Colonic mucosa (tissue), 4 donors: Measurements from ENCODE around the gene TMEM114. TPM values are rescaled to one million over a fixed set of nuclear protein-coding genes. Genes with fewer than 3 reads are reported as not detected.

Experiments used
- DNase-seq: peaks from one replicate; pipeline ENCODE4 v3.0.0-alpha.2; 2020
- H3K27ac ChIP-seq: fragments of 200-600 bp; one replicate; pipeline ENCODE4 v1.8.0; 2021
- H3K27me3 ChIP-seq: fragments of 200-600 bp; one replicate; pipeline ENCODE4 v1.8.0; 2021
- H3K36me3 ChIP-seq: fragments of 200-600 bp; one replicate; pipeline ENCODE4 v1.8.0; 2021
- H3K4me1 ChIP-seq: fragments of 200-600 bp; one replicate; pipeline ENCODE4 v1.8.0; 2021; ENCODE audit warnings: mild to moderate bottlenecking
- H3K4me3 ChIP-seq: fragments of 200-600 bp; one replicate; pipeline ENCODE4 v1.8.0; 2021
- H3K9ac ChIP-seq, 2 donors: one replicate each; pipeline ENCODE4 v1.7.0; 2013; ENCODE audit warnings: control low read depth in 2 of 2, low read depth in 2 of 2, low read length in 2 of 2
- H3K9me3 ChIP-seq: fragments of 200-600 bp; one replicate; pipeline ENCODE4 v1.8.0; 2021
- CTCF ChIP-seq: fragments of 200-600 bp; IDR thresholded peaks from one replicate; pipeline ENCODE4 v1.8.0; 2022; ENCODE audit warnings: antibody characterized with exemption, mild to moderate bottlenecking
- intact Hi-C: fragments of 100-400 bp; cut with DNase I; formaldehyde crosslinking; loops from one replicate; pipeline ENCODE4 v1.14.1; 2022
- total RNA-seq, 2 donors: library from RNA; stranded (reverse); fragmentation: NEBNext Ultra II Directional in 1 of 2; extraction: Animal tissue kit (Norgen Biotek cat#: 25700) in 1 of 2; gene quantifications; one replicate each; pipeline ENCODE4 v1.2.1, GENCODE V29; 2021
- donor health status: healthy.
- donor health status: DM: no; HTN: no; CAD: no.
- donor health status: DM: no; HTN: no; CAD: no.

The TMEM114 gene
- total RNA-seq, 2 donors from 2014 or later = not detected

- Histone ChIP-seq H3K27me3 (no peaks in the 10 kb centered on the region), H3K9ac (no peak overlapping the region), H3K4me3 (no peak overlapping the region), H3K27ac (no peak overlapping the region), H3K4me1 (no peaks in the 10 kb centered on the region), H3K36me3 (no peaks in the 10 kb centered on the region), H3K9me3 (no peaks in the 10 kb centered on the region)
- DNase-seq = no peak
- TF ChIP-seq CTCF = no peak
- intact Hi-C loops = loop anchor here (10.0 kb wide), 1 partner anchor 307 kb away; no protein-coding TSS in a partner anchor
These were observed 38.7 kb downstream of the TMEM114 start for GRCh38 chr16:8551388-8552332.

GRCh38 chr16:8550728-8551387, 39.5 kb downstream of the TMEM114 start:
- H3K27me3 ChIP-seq = no peaks in the 10 kb centered on the region

DNA sequence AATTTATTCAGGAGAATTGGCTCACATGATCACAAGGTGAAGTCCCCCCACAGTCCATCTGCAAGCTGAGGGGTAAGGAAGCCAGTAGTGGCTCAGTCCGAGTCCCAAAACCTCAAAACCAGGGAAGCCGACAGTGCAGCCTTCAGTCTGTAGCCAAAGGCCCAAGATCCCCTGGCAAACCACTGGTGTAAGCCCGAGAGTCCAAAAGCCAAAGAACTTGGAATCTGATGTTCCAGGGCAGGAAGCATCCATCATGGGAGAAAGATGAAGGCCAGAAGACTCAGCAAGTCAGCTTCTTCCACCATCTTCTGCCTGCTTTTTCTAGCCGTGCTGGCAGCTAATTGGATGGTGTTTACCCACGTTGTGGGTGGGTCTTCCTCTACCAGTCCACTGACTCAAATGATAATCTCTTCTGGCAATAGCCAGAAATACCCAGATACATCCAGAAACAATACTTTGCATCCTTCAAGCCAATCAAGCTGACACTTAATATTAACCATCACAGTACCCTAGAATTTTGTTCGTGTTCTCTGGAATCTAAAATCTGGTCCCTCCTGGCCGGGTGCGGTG, 40.4 kb downstream of the TMEM114 start:
- Histone ChIP-seq H3K9me3 (no peaks in the 10 kb centered on the region), H3K36me3 (no peaks in the 10 kb centered on the region), H3K27ac (no peak overlapping the region), H3K9ac (no peak overlapping the region), H3K4me1 (no peaks in the 10 kb centered on the region), H3K27me3 (no peaks in the 10 kb centered on the region), H3K4me3 (no peak overlapping the region)
- intact Hi-C loops = loop anchor here (10.0 kb wide), 1 partner anchor 305 kb away; no protein-coding TSS in a partner anchor
- no peak for TF ChIP-seq CTCF
- DNase-seq = no peak

More at GRCh38 chr16:8550728-8551387, 39.5 kb downstream of the TMEM114 start:
- H3K36me3 ChIP-seq = no peaks in the 10 kb centered on the region
- no peaks in the 10 kb centered on the region for H3K4me1 ChIP-seq
- no peak overlapping the region for H3K27ac ChIP-seq
- H3K9me3 ChIP-seq = no peaks in the 10 kb centered on the region
- no peak for DNase-seq
- TF ChIP-seq CTCF = no peak
- no peak overlapping the region for H3K9ac ChIP-seq
- H3K4me3 ChIP-seq = no peak overlapping the region
- intact Hi-C loops = loop anchor here (10.0 kb wide), 1 partner anchor 306 kb away; no protein-coding TSS in a partner anchor

- Histone ChIP-seq H3K27me3 (no peaks in the 10 kb centered on the region), H3K36me3 (no peaks in the 10 kb centered on the region), H3K9ac (peak overlapping the region in 1 of 2 donors; percentile 67), H3K4me1 (no peaks in the 10 kb centered on the region), H3K9me3 (no peaks in the 10 kb centered on the region), H3K27ac (peak overlapping the region; percentile 22), H3K4me3 (no peak overlapping the region)
- TF ChIP-seq CTCF = no peak
- DNase-seq = peak; percentile 59
- intact Hi-C loops = no loop called here
These were observed 42.1 kb downstream of the TMEM114 start for GRCh38 chr16:8548166-8548565.

DNA sequence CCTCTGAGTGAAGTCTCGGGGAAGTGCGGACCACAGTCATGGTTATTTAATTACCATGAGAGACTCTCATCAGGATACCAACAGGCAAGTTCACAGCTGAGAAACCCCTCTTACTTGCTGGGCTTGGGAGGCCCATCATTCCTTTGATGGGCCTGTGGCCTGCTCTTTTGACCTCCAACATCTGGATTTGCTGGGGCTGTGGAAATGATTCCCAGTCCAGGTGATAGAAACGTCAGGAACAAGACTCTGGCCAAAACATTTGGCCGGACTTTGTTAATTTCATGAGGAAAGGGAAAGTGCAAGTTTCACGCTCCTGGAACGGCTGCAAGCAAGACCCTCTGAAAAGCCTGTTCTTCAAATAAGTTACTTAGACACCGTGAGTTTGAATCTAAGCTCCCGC, 42.5 kb downstream of the TMEM114 start:
- Histone ChIP-seq H3K27me3 (no peaks in the 10 kb centered on the region), H3K9me3 (no peaks in the 10 kb centered on the region), H3K4me3 (no peak overlapping the region), H3K4me1 (no peaks in the 10 kb centered on the region), H3K36me3 (no peaks in the 10 kb centered on the region), H3K9ac (peak overlapping the region in 1 of 2 donors; percentile 67), H3K27ac (peak overlapping the region; percentile 22)
- no peak for TF ChIP-seq CTCF
- no peak for DNase-seq
- intact Hi-C loops = no loop called here
